NCI-H2196 (cell line): Measurements from ENCODE around the gene CORO2A.

Experiments used
- DNase-seq: peaks from one replicate; lab custom pipeline; 2025; ENCODE audit not compliant: unreplicated experiment; lab: John Stamatoyannopoulos, UW

Gene CORO2A

GRCh38 chr9:98220911-98221310 lies 28.5 kb upstream of the CORO2A start:
- DNase-seq, result no peak

- DNase-seq, result no peak
Measured at GRCh38 chr9:98219794-98220370, 27.4 kb upstream of the CORO2A start.

GRCh38 chr9:98219364-98219716 lies 26.9 kb upstream of the CORO2A start:
- no peak for DNase-seq

GRCh38 chr9:98218562-98219363 lies 26.3 kb upstream of the CORO2A start:
- peak; percentile 43 for DNase-seq

GRCh38 chr9:98217255-98217654 lies 24.8 kb upstream of the CORO2A start:
- DNase-seq, result no peak

- no peak for DNase-seq
Measured at GRCh38 chr9:98216391-98216790, 24.0 kb upstream of the CORO2A start.

GRCh38 chr9:98215821-98216220 lies 23.4 kb upstream of the CORO2A start:
- DNase-seq, result peak; percentile 50

- DNase-seq, result no peak
Measured at GRCh38 chr9:98215271-98215670, 22.8 kb upstream of the CORO2A start.

GRCh38 chr9:98214811-98215210 lies 22.4 kb upstream of the CORO2A start:
- no peak for DNase-seq

- DNase-seq, result no peak
Measured at GRCh38 chr9:98211260-98211659, 18.8 kb upstream of the CORO2A start.

GRCh38 chr9:98210435-98210834 lies 18.0 kb upstream of the CORO2A start:
- DNase-seq, result no peak

GRCh38 chr9:98209530-98209929 lies 17.1 kb upstream of the CORO2A start:
- no peak for DNase-seq

GRCh38 chr9:98208635-98209034 lies 16.2 kb upstream of the CORO2A start:
- no peak for DNase-seq

GRCh38 chr9:98207606-98208005 lies 15.2 kb upstream of the CORO2A start:
- no peak for DNase-seq

- DNase-seq, result no peak
Measured at GRCh38 chr9:98206754-98207153, 14.3 kb upstream of the CORO2A start.

GRCh38 chr9:98204692-98205091 lies 12.3 kb upstream of the CORO2A start:
- no peak for DNase-seq

- no peak for DNase-seq
Measured at GRCh38 chr9:98203153-98203552, 10.7 kb upstream of the CORO2A start.

- DNase-seq, result no peak
Measured at GRCh38 chr9:98202252-98202651, 9.8 kb upstream of the CORO2A start.

- DNase-seq, result no peak
Measured at GRCh38 chr9:98201749-98202148, 9.3 kb upstream of the CORO2A start.

- DNase-seq, result no peak
Measured at GRCh38 chr9:98201102-98201501, 8.7 kb upstream of the CORO2A start.

GRCh38 chr9:98199388-98200033 lies 7.1 kb upstream of the CORO2A start:
- no peak for DNase-seq

GRCh38 chr9:98195671-98196070 lies 3.2 kb upstream of the CORO2A start:
- DNase-seq, result no peak
